NCI-H2196 (cell line): ENCODE measurements around the gene RTEL1.
"Not testable (repeated sequence)": the region's sequence is repeated elsewhere in the genome, so short reads cannot be mapped to it uniquely, and the experiment has no call there.

Source experiments
- DNase-seq: peaks from one replicate; lab custom pipeline; 2025; ENCODE audit not compliant: unreplicated experiment; lab: John Stamatoyannopoulos, UW

The RTEL1 gene

GRCh38 chr20:63628246-63628975 lies 29.7 kb upstream of the RTEL1 start:
- peak; percentile 86 for DNase-seq

- not testable (repeated sequence) for DNase-seq
Measured at GRCh38 chr20:63630956-63631355, 27.2 kb upstream of the RTEL1 start.

- not testable (repeated sequence) for DNase-seq
Measured at GRCh38 chr20:63631426-63631825, 26.7 kb upstream of the RTEL1 start.

GRCh38 chr20:63633732-63634131 lies 24.4 kb upstream of the RTEL1 start:
- DNase-seq, result no peak

GRCh38 chr20:63635431-63636141 lies 22.5 kb upstream of the RTEL1 start:
- no peak for DNase-seq

- DNase-seq, result no peak
Measured at GRCh38 chr20:63636752-63637628, 21.1 kb upstream of the RTEL1 start.

GRCh38 chr20:63639093-63639975 lies 18.8 kb upstream of the RTEL1 start:
- DNase-seq, result no peak

GRCh38 chr20:63640086-63640485 lies 18.0 kb upstream of the RTEL1 start:
- no peak for DNase-seq

- DNase-seq, result not testable (repeated sequence)
Measured at GRCh38 chr20:63640686-63641085, 17.4 kb upstream of the RTEL1 start.

- no peak for DNase-seq
Measured at GRCh38 chr20:63641146-63641791, 16.8 kb upstream of the RTEL1 start.

- peak; percentile 93 for DNase-seq
Measured at GRCh38 chr20:63641792-63642523, 16.2 kb upstream of the RTEL1 start.

- no peak for DNase-seq
Measured at GRCh38 chr20:63642527-63643247, 15.4 kb upstream of the RTEL1 start.

- no peak for DNase-seq
Measured at GRCh38 chr20:63643499-63643898, 14.6 kb upstream of the RTEL1 start.

GRCh38 chr20:63643946-63644345 lies 14.2 kb upstream of the RTEL1 start:
- DNase-seq, result no peak

- no peak for DNase-seq
Measured at GRCh38 chr20:63645218-63645617, 12.9 kb upstream of the RTEL1 start.

- no peak for DNase-seq
Measured at GRCh38 chr20:63648190-63648589, 9.9 kb upstream of the RTEL1 start.

- no peak for DNase-seq
Measured at GRCh38 chr20:63648895-63649589, 9.1 kb upstream of the RTEL1 start.

- not testable (repeated sequence) for DNase-seq
Measured at GRCh38 chr20:63650486-63650885, 7.6 kb upstream of the RTEL1 start.
